HEK293T (cell line): Measurements from ENCODE around the gene MESD.

ENCODE experiments used
- CTCF ChIA-PET: fragments of 350-600 bp; formaldehyde crosslinking; extraction: SDS; loops from one replicate; lab custom pipeline; 2021; ENCODE audit warnings: antibody characterized with exemption, inconsistent platforms; lab: Yijun Ruan, JAX
- POLR2A ChIA-PET: fragments of 350-600 bp; formaldehyde crosslinking; extraction: SDS; loops from one replicate; lab custom pipeline; 2020; ENCODE audit warnings: antibody characterized with exemption, inconsistent platforms; lab: Yijun Ruan, JAX
- DNase-seq: peaks from one replicate; pipeline ENCODE4 v3.0.0; 2012; ENCODE audit warnings: mixed read lengths; ENCODE audit errors: extremely low spot score
- ARNT ChIP-seq: fragments of 450-650 bp; IDR thresholded peaks from 2 replicates; pipeline ENCODE4 v1.6.1; 2017; ENCODE audit warnings: mild to moderate bottlenecking
- BHLHE40 ChIP-seq: fragments of 450-650 bp; IDR thresholded peaks from 2 replicates; pipeline ENCODE4 v1.6.1; 2016; ENCODE audit warnings: mild to moderate bottlenecking, moderate library complexity, borderline replicate concordance
- CTBP1 ChIP-seq: fragments of 450-650 bp; IDR thresholded peaks from 2 replicates; pipeline ENCODE4 v1.6.1; 2016; ENCODE audit warnings: borderline replicate concordance
- ELF4 ChIP-seq: fragments of 450-650 bp; IDR thresholded peaks from 2 replicates; pipeline ENCODE4 v1.6.1; 2017; ENCODE audit warnings: antibody characterized with exemption
- FOXA1 ChIP-seq: fragments of 450-650 bp; IDR thresholded peaks from 2 replicates; pipeline ENCODE4 v1.6.1; 2016; ENCODE audit warnings: mild to moderate bottlenecking
- FOXK2 ChIP-seq: fragments of 450-650 bp; IDR thresholded peaks from 2 replicates; pipeline ENCODE4 v1.6.1; 2016; ENCODE audit warnings: mild to moderate bottlenecking
- FOXM1 ChIP-seq: fragments of 450-650 bp; IDR thresholded peaks from 2 replicates; pipeline ENCODE4 v1.6.1; 2017; ENCODE audit warnings: mild to moderate bottlenecking, borderline replicate concordance
- HDGF ChIP-seq: fragments of 450-650 bp; IDR thresholded peaks from 2 replicates; pipeline ENCODE4 v1.6.1; 2017; ENCODE audit warnings: antibody characterized with exemption, borderline replicate concordance
- L3MBTL2 ChIP-seq: fragments of 450-650 bp; conservative IDR thresholded peaks from 2 replicates; pipeline ENCODE4 v1.6.1; 2016; ENCODE audit warnings: mild to moderate bottlenecking
- LEF1 ChIP-seq: fragments of 450-650 bp; IDR thresholded peaks from 2 replicates; pipeline ENCODE4 v1.6.1; 2017; ENCODE audit warnings: mild to moderate bottlenecking, borderline replicate concordance
- NFRKB ChIP-seq: fragments of 450-650 bp; IDR thresholded peaks from 2 replicates; pipeline ENCODE4 v1.6.1; 2016; ENCODE audit warnings: mild to moderate bottlenecking, moderate library complexity
- PKNOX1 ChIP-seq: fragments of 450-650 bp; IDR thresholded peaks from 2 replicates; pipeline ENCODE4 v1.6.1; 2016
- SP1 ChIP-seq: fragments of 450-650 bp; IDR thresholded peaks from 2 replicates; pipeline ENCODE4 v1.6.1; 2017
- SUZ12 ChIP-seq: fragments of 450-650 bp; IDR thresholded peaks from 2 replicates; pipeline ENCODE4 v1.6.1; 2016; ENCODE audit warnings: mild to moderate bottlenecking
- TARDBP ChIP-seq: fragments of 450-650 bp; IDR thresholded peaks from 2 replicates; pipeline ENCODE4 v1.6.1; 2016
- ZNF384 ChIP-seq: fragments of 450-650 bp; IDR thresholded peaks from 2 replicates; pipeline ENCODE4 v1.6.1; 2016

The MESD gene

GRCh38 chr15:81011593-81011992 is 22.0 kb upstream of the MESD start:
- ChIA-PET POLR2A (no interaction called here), CTCF (no interaction called here)
- no peak for DNase-seq
- TF ChIP-seq HDGF (no peak), L3MBTL2 (no peak), CTBP1 (no peak), BHLHE40 (no peak), SP1 (no peak), ELF4 (no peak), NFRKB (no peak), FOXK2 (no peak)

GRCh38 chr15:81010086-81010485 is 20.5 kb upstream of the MESD start:
- CTCF ChIA-PET = no interaction called here
- DNase-seq = no peak
- POLR2A ChIA-PET = no interaction called here
- TF ChIP-seq LEF1 = no peak
- no peak for TF ChIP-seq SP1
- no peak for TF ChIP-seq PKNOX1
- TF ChIP-seq ELF4 = no peak
- TF ChIP-seq FOXM1 = no peak
- TF ChIP-seq ARNT = no peak
- no peak for TF ChIP-seq SUZ12

- ChIA-PET CTCF (no interaction called here), POLR2A (no interaction called here)
- TF ChIP-seq FOXM1 (no peak), FOXA1 (no peak), ELF4 (no peak), LEF1 (no peak), CTBP1 (no peak), SP1 (no peak), BHLHE40 (no peak), L3MBTL2 (no peak), ZNF384 (no peak), HDGF (no peak), FOXK2 (no peak), PKNOX1 (no peak), SUZ12 (no peak), TARDBP (no peak), ARNT (no peak), NFRKB (no peak)
- DNase-seq = no peak
Observed at GRCh38 chr15:81008312-81008711, 18.7 kb upstream of the MESD start.

- ChIA-PET POLR2A (no interaction called here), CTCF (no interaction called here)
- no peak for DNase-seq
- TF ChIP-seq L3MBTL2 (no peak), NFRKB (no peak), CTBP1 (no peak), HDGF (no peak), SUZ12 (no peak), ARNT (no peak), FOXK2 (no peak), PKNOX1 (no peak), ELF4 (no peak), FOXA1 (no peak), ZNF384 (no peak), SP1 (no peak), FOXM1 (no peak), LEF1 (no peak), BHLHE40 (no peak), TARDBP (no peak)
Observed at GRCh38 chr15:81007428-81008064, 17.9 kb upstream of the MESD start.

- no peak for DNase-seq
- ChIA-PET CTCF (no interaction called here), POLR2A (no interaction called here)
- no peak for TF ChIP-seq BHLHE40
- TF ChIP-seq LEF1 = no peak
- TF ChIP-seq CTBP1 = no peak
- TF ChIP-seq NFRKB = no peak
- no peak for TF ChIP-seq SUZ12
- no peak for TF ChIP-seq HDGF
- TF ChIP-seq FOXK2 = no peak
Observed at GRCh38 chr15:81006124-81006523, 16.5 kb upstream of the MESD start.

- ChIA-PET CTCF (no interaction called here), POLR2A (interaction anchor here (0.6 kb wide), 1 partner anchor 263 kb away, joined by 3 read pairs; no protein-coding TSS in a partner anchor)
- DNase-seq = no peak
- TF ChIP-seq FOXM1 = no peak
- no peak for TF ChIP-seq NFRKB
- no peak for TF ChIP-seq ELF4
- TF ChIP-seq CTBP1 = no peak
- no peak for TF ChIP-seq SUZ12
- no peak for TF ChIP-seq HDGF
- no peak for TF ChIP-seq SP1
Observed at GRCh38 chr15:81003097-81003350, 13.4 kb upstream of the MESD start.
